Vagina (tissue), 2 donors: Measurements from ENCODE around the gene PRH1. TPM values are rescaled to one million over a fixed set of nuclear protein-coding genes. Genes with fewer than 3 reads are reported as not detected.

Experiments
- DNase-seq, 2 donors: peaks; one replicate each; pipeline ENCODE4 v3.0.0-alpha.2; 2017; ENCODE audit errors: extremely low spot score in 2 of 2
- H3K27ac ChIP-seq: fragments of 200-600 bp; sonication (generic); one replicate; pipeline ENCODE4 v1.5.1; 2019
- H3K27me3 ChIP-seq: fragments of 200-600 bp; sonication (generic); one replicate; pipeline ENCODE4 v1.5.1; 2019
- H3K36me3 ChIP-seq, 2 donors: fragments of 200-600 bp; sonication (generic); one replicate each; pipeline ENCODE4 v1.5.1; 2017 to 2019
- H3K4me1 ChIP-seq: fragments of 200-600 bp; sonication (generic); one replicate; pipeline ENCODE4 v1.5.1; 2019
- H3K4me3 ChIP-seq, 2 donors: fragments of 200-600 bp; sonication (generic); 1 replicate in 1 of 2; 2 replicates in 1 of 2; pipeline ENCODE4 v1.5.1; 2016 to 2019
- H3K9me3 ChIP-seq: fragments of 200-600 bp; sonication (generic); one replicate; pipeline ENCODE4 v1.5.1; 2019
- CTCF ChIP-seq, 3 experiments: fragments of 450-650 bp in 2 of 3; fragments of 200-600 bp in 1 of 3; sonication (generic) in 1 of 3; IDR thresholded peaks; one replicate each; pipeline ENCODE4 v1.5.1; 2017 to 2019; ENCODE audit warnings: antibody characterized with exemption in 3 of 3, mild to moderate bottlenecking in 2 of 3, moderate library complexity in 2 of 3
- POLR2A ChIP-seq, 2 donors: fragments of 450-650 bp; IDR thresholded peaks; one replicate each; pipeline ENCODE4 v1.6.1; 2017; ENCODE audit warnings: antibody characterized with exemption in 2 of 2, mild to moderate bottlenecking in 2 of 2, moderate library complexity in 2 of 2
- POLR2AphosphoS5 ChIP-seq, 2 donors: sonication (generic); formaldehyde crosslinking; IDR thresholded peaks; one replicate each; pipeline ENCODE4 v1.9.0; 2017; ENCODE audit warnings: antibody characterized with exemption in 2 of 2, mild to moderate bottlenecking in 2 of 2, low read depth in 1 of 2; ENCODE audit not compliant: insufficient read depth in 1 of 2
- intact Hi-C: fragments of 100-400 bp; cut with DNase I; formaldehyde crosslinking; loops from one replicate; pipeline ENCODE4 v1.15.1; 2023
- small RNA-seq: library from RNA; depleted of rRNA; stranded (forward); fragments of <200 nt; gene quantifications from one replicate; pipeline ENCODE3, GENCODE V24; 2016
- total RNA-seq: library from RNA; depleted of rRNA; stranded (reverse); fragments of >200 nt; gene quantifications from one replicate; pipeline ENCODE4 v1.2.3, GENCODE V29; 2016

PRH1 gene
- total RNA-seq, 1 donor from 2014 or later: 21.6 TPM

- Histone ChIP-seq H3K36me3 (no peaks in the 10 kb centered on the region), H3K4me3 (no peak within 1 kb of the TSS), H3K27me3 (no peaks in the 10 kb centered on the region), H3K9me3 (no peaks in the 10 kb centered on the region), H3K4me1 (no peaks in the 10 kb centered on the region), H3K27ac (no peak within 1 kb of the TSS)
- TF ChIP-seq CTCF (IDR thresholded peaks at IDR 0.05) (no peak), POLR2A (IDR thresholded peaks at IDR 0.05) (no peak), POLR2AphosphoS5 (IDR thresholded peaks at IDR 0.05; ENCODE audit: insufficient read depth in 1 of 2, low read depth in 1 of 2) (no peak)
- no peak for DNase-seq
- intact Hi-C loops: no loop called here
Observed at GRCh38 chr12:10849425-10849878, 34.6 kb downstream of the PRH1 start, which contains the start of gene PRR4. Gene PRR4 (minus strand): TSS chr12:10849475. CDS start chr12:10849437, 38 bp downstream.

GRCh38 chr12:10847744-10848143 is 36.3 kb downstream of the PRH1 start:
- Histone ChIP-seq H3K27ac (no peak overlapping the region), H3K9me3 (no peaks in the 10 kb centered on the region), H3K27me3 (no peaks in the 10 kb centered on the region), H3K4me3 (no peak overlapping the region), H3K36me3 (no peaks in the 10 kb centered on the region), H3K4me1 (no peaks in the 10 kb centered on the region)
- TF ChIP-seq POLR2AphosphoS5 (IDR thresholded peaks at IDR 0.05; ENCODE audit: insufficient read depth in 1 of 2, low read depth in 1 of 2) (no peak), CTCF (IDR thresholded peaks at IDR 0.05) (no peak), POLR2A (IDR thresholded peaks at IDR 0.05) (no peak)
- no peak for DNase-seq
- intact Hi-C loops: no loop called here

- no peak overlapping the region for H3K4me3 ChIP-seq
- no peaks in the 10 kb centered on the region for H3K4me1 ChIP-seq
- intact Hi-C loops: no loop called here
- no peak for DNase-seq
- TF ChIP-seq POLR2AphosphoS5 (IDR thresholded peaks at IDR 0.05; ENCODE audit: insufficient read depth in 1 of 2, low read depth in 1 of 2) (no peak), CTCF (IDR thresholded peaks at IDR 0.05) (no peak), POLR2A (IDR thresholded peaks at IDR 0.05) (no peak)
- H3K27ac ChIP-seq: no peak overlapping the region
- H3K27me3 ChIP-seq: no peaks in the 10 kb centered on the region
- peaks cover 0 to 4% of the 10 kb centered on the region in 2 donors for H3K36me3 ChIP-seq
- no peaks in the 10 kb centered on the region for H3K9me3 ChIP-seq
Observed at GRCh38 chr12:10842862-10843261, 41.2 kb downstream of the PRH1 start.

GRCh38 chr12:10838461-10838860 is 45.6 kb downstream of the PRH1 start:
- TF ChIP-seq CTCF (IDR thresholded peaks at IDR 0.05) (no peak), POLR2AphosphoS5 (IDR thresholded peaks at IDR 0.05; ENCODE audit: insufficient read depth in 1 of 2, low read depth in 1 of 2) (no peak), POLR2A (IDR thresholded peaks at IDR 0.05) (no peak)
- Histone ChIP-seq H3K4me3 (no peak overlapping the region), H3K36me3 (peaks cover 0 to 4% of the 10 kb centered on the region in 2 donors), H3K27ac (no peak overlapping the region), H3K9me3 (no peaks in the 10 kb centered on the region), H3K27me3 (no peaks in the 10 kb centered on the region), H3K4me1 (no peaks in the 10 kb centered on the region)
- DNase-seq: no peak
- intact Hi-C loops: no loop called here

Small RNA genes within 50 kb of the gene (small RNA-seq; reads per million reads assigned to genes)
- not detected for gene PRR4

Other genes with a start within 250 kb of the PRH1 start
- 6.4 TPM for gene STYK1, start 210.2 kb downstream of the PRH1 start, total RNA-seq
- 356 TPM for gene YBX3, start 160.9 kb downstream of the PRH1 start, total RNA-seq
- gene TAS2R7, start 81.6 kb downstream of the PRH1 start, total RNA-seq: not detected
- 0.98 TPM for gene TAS2R8, start 77.0 kb downstream of the PRH1 start, total RNA-seq
- gene TAS2R9, start 74.1 kb downstream of the PRH1 start, total RNA-seq: not detected
- gene TAS2R10, start 57.9 kb downstream of the PRH1 start, total RNA-seq: not detected
- 6.1 TPM for gene PRR4, start 34.8 kb downstream of the PRH1 start, total RNA-seq
- gene TAS2R13, start 25.3 kb upstream of the PRH1 start, total RNA-seq: 7.1 TPM
- not detected for gene PRH2, start 45.0 kb upstream of the PRH1 start, total RNA-seq
- 5.2 TPM for gene TAS2R14, start 55.0 kb upstream of the PRH1 start, total RNA-seq
- gene TAS2R50, start 102.7 kb upstream of the PRH1 start, total RNA-seq: 2.9 TPM
- gene TAS2R20, start 114.0 kb upstream of the PRH1 start, total RNA-seq: 4.7 TPM
- 6.4 TPM for gene TAS2R19, start 138.4 kb upstream of the PRH1 start, total RNA-seq
- 3.2 TPM for gene TAS2R31, start 147.2 kb upstream of the PRH1 start, total RNA-seq
- 2.0 TPM for gene TAS2R46, start 178.0 kb upstream of the PRH1 start, total RNA-seq
- gene TAS2R43, start 208.1 kb upstream of the PRH1 start, total RNA-seq: 7.1 TPM